Measurements from ENCODE around the gene FGF12.

- TF ChIP-seq SIN3A (IDR thresholded peaks at IDR 0.05; ENCODE audit: borderline replicate concordance, low read depth, low read length) (no peak), POLR2AphosphoS5 (IDR thresholded peaks at IDR 0.05; ENCODE audit: low read depth, low read length) (no peak), RCOR1 (IDR thresholded peaks at IDR 0.05; ENCODE audit: low read length) (no peak), MAX (IDR thresholded peaks at IDR 0.05; ENCODE audit: low read depth) (no peak), CTCF (IDR thresholded peaks at IDR 0.05) (no peak), EZH2phosphoT487 (IDR thresholded peaks at IDR 0.05; ENCODE audit: borderline replicate concordance, low read depth) (no peak), FOXM1 (IDR thresholded peaks at IDR 0.05; ENCODE audit: low read depth) (no peak), REST (IDR thresholded peaks at IDR 0.05; ENCODE audit: low read depth, low read length) (no peak), TAF1 (IDR thresholded peaks at IDR 0.05; ENCODE audit: borderline replicate concordance, low read depth, low read length) (no peak), YY1 (IDR thresholded peaks at IDR 0.05; ENCODE audit: low read depth) (no peak), RAD21 (IDR thresholded peaks at IDR 0.05; ENCODE audit: low read length) (no peak), ZBTB33 (IDR thresholded peaks at IDR 0.05; ENCODE audit: borderline replicate concordance, low read depth) (no peak), CHD2 (IDR thresholded peaks at IDR 0.05; ENCODE audit: low read length, partially characterized antibody) (no peak), PBX3 (IDR thresholded peaks at IDR 0.05) (no peak)
Observed at GRCh38 chr3:192273001-192273696, 454.2 kb downstream of the FGF12 start.
